A549 (cell line): ENCODE data around the gene TGFB3. TPM values are rescaled to one million over a fixed set of nuclear protein-coding genes. Genes with fewer than 3 reads are reported as not detected.

Source experiments
- ATAC-seq, 2 experiments: fragments of 200-7000 bp in 1 of 2; fragments of >200 bp in 1 of 2; cut with Nextera tagmentation in 1 of 2; cut with Tn5 transposase in 1 of 2; 3 replicates each; pipeline versions ENCODE4 v1.8.0 to v1.9.1; 2018 to 2020; ENCODE audit warnings: mild to moderate bottlenecking in 1 of 2, moderate library complexity in 1 of 2
- CTCF ChIA-PET: fragments of 300-600 bp; sonication (Branson Sonifier 250); formaldehyde crosslinking; extraction: SDS; loops from one replicate; lab custom pipeline; 2021; ENCODE audit warnings: antibody characterized with exemption, inconsistent platforms; lab: Yijun Ruan, JAX
- POLR2A ChIA-PET: fragments of 350-600 bp; formaldehyde crosslinking; extraction: SDS; loops from one replicate; lab custom pipeline; 2021; ENCODE audit warnings: antibody characterized with exemption, inconsistent platforms; lab: Yijun Ruan, JAX
- DNase-seq, 2 experiments: peaks; one replicate each; pipeline versions ENCODE4 v3.0.0 to v3.0.0-alpha.2; 2011 to 2016; ENCODE audit warnings: low read depth in 1 of 2, low spot score in 1 of 2
- FAIRE-seq: peaks from 2 replicates; lab custom pipeline; 2011; peaks lifted over from hg19 to GRCh38; lab: Jason Lieb, UNC
- H3K27ac ChIP-seq, 2 experiments: fragments of >200 bp; sonication (Bioruptor Twin); formaldehyde crosslinking; 3 replicates each; pipeline ENCODE4 v1.5.1; 2016 to 2017
- H3K4me1 ChIP-seq: fragments of >200 bp; sonication (Bioruptor Twin); formaldehyde crosslinking; 3 replicates; pipeline ENCODE4 v1.6.1; 2016
- H3K4me2 ChIP-seq: fragments of >200 bp; sonication (Bioruptor Twin); formaldehyde crosslinking; 3 replicates; pipeline ENCODE4 v1.6.1; 2016
- H3K4me3 ChIP-seq: fragments of >200 bp; sonication (Bioruptor Twin); formaldehyde crosslinking; 3 replicates; pipeline ENCODE4 v1.5.1; 2016
- H3K9me3 ChIP-seq: fragments of >200 bp; sonication (Bioruptor Twin); formaldehyde crosslinking; 3 replicates; pipeline ENCODE4 v1.6.1; 2016
- BHLHE40 ChIP-seq: IDR thresholded peaks from 2 replicates; pipeline ENCODE4 v1.6.1; 2012; ENCODE audit warnings: low read depth, low read length, inconsistent platforms
- CBX2 ChIP-seq: fragments of 200-600 bp; sonication (generic); IDR thresholded peaks from 2 replicates; pipeline ENCODE4 v1.6.1; 2016; ENCODE audit warnings: low read depth, mild to moderate bottlenecking, borderline replicate concordance
- CEBPB ChIP-seq, 2 experiments: fragments of >200 bp in 1 of 2; sonication (Bioruptor Twin) in 1 of 2; formaldehyde crosslinking in 1 of 2; IDR thresholded peaks; 2 replicates each; pipeline ENCODE4 v1.6.1; 2012 to 2016
- CHD4 ChIP-seq: fragments of 200-600 bp; sonication (generic); IDR thresholded peaks from 2 replicates; pipeline ENCODE4 v1.6.1; 2016; ENCODE audit warnings: antibody characterized with exemption, mild to moderate bottlenecking, borderline replicate concordance
- EHF ChIP-seq: fragments of 250-450 bp; sonication (Bioruptor Pico); IDR thresholded peaks from 2 replicates; pipeline ENCODE4 v1.5.0; 2020; ENCODE audit warnings: mild to moderate bottlenecking
- ESRRA ChIP-seq: fragments of 150-350 bp; IDR thresholded peaks from 2 replicates; pipeline ENCODE4 v1.6.1; 2014; ENCODE audit warnings: mild to moderate bottlenecking, low read length, borderline replicate concordance
- FOSB ChIP-seq: fragments of 250-450 bp; sonication (Bioruptor Pico); IDR thresholded peaks from 2 replicates; pipeline ENCODE4 v1.5.0; 2020; ENCODE audit warnings: mild to moderate bottlenecking, moderate library complexity
- FOXS1 ChIP-seq: fragments of 250-450 bp; sonication (Bioruptor Pico); IDR thresholded peaks from 2 replicates; pipeline ENCODE4 v1.5.0; 2020; ENCODE audit warnings: mild to moderate bottlenecking, moderate library complexity
- HDAC2 ChIP-seq: fragments of 200-600 bp; sonication (generic); IDR thresholded peaks from 2 replicates; pipeline ENCODE4 v1.6.1; 2016
- HOXB5 ChIP-seq: fragments of 250-450 bp; sonication (Bioruptor Pico); IDR thresholded peaks from 2 replicates; pipeline ENCODE4 v1.5.0; 2020; ENCODE audit warnings: mild to moderate bottlenecking, moderate library complexity
- KDM1A ChIP-seq: fragments of 200-600 bp; sonication (generic); IDR thresholded peaks from 2 replicates; pipeline ENCODE4 v1.6.1; 2016; ENCODE audit warnings: low read depth, mild to moderate bottlenecking
- KDM5A ChIP-seq: fragments of 200-600 bp; sonication (generic); IDR thresholded peaks from 2 replicates; pipeline ENCODE4 v1.6.1; 2016; ENCODE audit warnings: antibody characterized with exemption, mild to moderate bottlenecking
- MAZ ChIP-seq: fragments of 150-350 bp; IDR thresholded peaks from 2 replicates; pipeline ENCODE4 v1.6.1; 2014; ENCODE audit warnings: antibody characterized with exemption, low read depth, low read length, borderline replicate concordance
- NFE2L2 ChIP-seq: fragments of 150-350 bp; conservative IDR thresholded peaks from 2 replicates; pipeline ENCODE4 v1.6.1; 2014; ENCODE audit warnings: low read length
- RCOR1 ChIP-seq: fragments of 150-350 bp; IDR thresholded peaks from 2 replicates; pipeline ENCODE4 v1.6.1; 2014; ENCODE audit warnings: antibody characterized with exemption, low read length, low read depth
- RFX5 ChIP-seq: fragments of 450-650 bp; IDR thresholded peaks from 2 replicates; pipeline ENCODE4 v1.7.1; 2014; ENCODE audit warnings: antibody characterized with exemption, mild to moderate bottlenecking, moderate library complexity
- RNF2 ChIP-seq: fragments of 200-600 bp; sonication (generic); IDR thresholded peaks from 2 replicates; pipeline ENCODE4 v1.6.1; 2016; ENCODE audit warnings: low read depth, mild to moderate bottlenecking, antibody characterized with exemption, moderate library complexity, borderline replicate concordance
- TFCP2L1 ChIP-seq: fragments of 250-450 bp; sonication (Bioruptor Pico); IDR thresholded peaks from 2 replicates; pipeline ENCODE4 v1.5.0; 2021; ENCODE audit warnings: mild to moderate bottlenecking
- TP53 ChIP-seq: fragments of 250-450 bp; sonication (Bioruptor Pico); IDR thresholded peaks from 2 replicates; pipeline ENCODE4 v1.5.0; 2021; ENCODE audit warnings: mild to moderate bottlenecking, moderate library complexity
- ZC3H11A ChIP-seq: fragments of 450-650 bp; IDR thresholded peaks from 2 replicates; pipeline ENCODE4 v1.6.1; 2014; ENCODE audit warnings: antibody characterized with exemption, mild to moderate bottlenecking
- WGBS: methylation state at CpG from one replicate; pipeline ENCODE4 v1.1.6; 2017; ENCODE audit errors: missing lambda C conversion rate; 5-methylcytosine and 5-hydroxymethylcytosine counted together
- polyA plus RNA-seq, 4 experiments: library from polyadenylated mRNA; depleted of rRNA in 3 of 4; stranded (reverse); fragments of >200 nt; fragmentation: RNase III in 1 of 4; extraction: RNeasy Plus Mini Kit Qiagen cat#74134 plus additional on column Dnase treatment in 1 of 4; gene quantifications; 2 replicates in 3 of 4; 3 replicates in 1 of 4; pipeline ENCODE4 v1.2.3, GENCODE V29; 2011 to 2017
- TF ChIP-seq, protein P1 (sequence below): IDR thresholded peaks from 2 replicates; pipeline ENCODE4 v1.6.1; 2012
- TF ChIP-seq, protein P2 (sequence below): IDR thresholded peaks from 2 replicates; pipeline ENCODE4 v1.6.1; 2012; ENCODE audit warnings: low read depth, borderline replicate concordance
- TF ChIP-seq, protein P3 (sequence below): fragments of 200-600 bp; sonication (generic); IDR thresholded peaks from 2 replicates; pipeline ENCODE4 v1.6.1; 2016; ENCODE audit warnings: antibody characterized with exemption, mild to moderate bottlenecking, moderate library complexity
- TF ChIP-seq, protein P4 (sequence below): fragments of 450-650 bp; IDR thresholded peaks from 2 replicates; pipeline ENCODE4 v1.6.1; 2014; ENCODE audit warnings: antibody characterized with exemption

TGFB3 gene
- polyA plus RNA-seq, 2 of the 4 experiments (the other 2 are of a cell fraction), result 1.3 to 2.0 TPM

DNA sequence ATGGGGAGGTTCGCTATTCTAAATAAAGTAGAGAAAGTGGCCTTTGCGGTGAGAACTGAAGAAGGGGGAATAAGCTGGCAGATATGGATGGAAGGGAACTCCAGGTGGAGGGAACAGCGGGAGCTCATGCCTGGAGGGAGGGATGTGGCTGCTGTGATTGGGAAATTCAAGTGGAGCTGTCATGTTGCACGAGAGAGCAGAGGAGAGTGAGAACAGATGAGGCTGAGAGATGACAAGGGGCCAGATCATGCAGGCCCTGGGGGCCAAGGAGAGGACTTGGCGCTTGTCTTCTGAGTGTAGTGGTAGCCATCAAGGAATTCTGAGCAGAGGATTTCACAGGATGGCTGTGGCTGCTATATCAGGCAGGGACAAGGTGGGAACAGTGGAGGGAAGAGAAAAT is 35.0 kb downstream of the TGFB3 start:
- no peak overlapping the region for H3K4me2 ChIP-seq
- ChIA-PET CTCF (interaction anchor here (0.7 to 1.5 kb wide), 3 partner anchors 12 to 291 kb away, joined by 3 to 4 read pairs (median 4); no protein-coding TSS in a partner anchor), POLR2A (no interaction called here)
- FAIRE-seq, result no peak
- WGBS, result 94% methylated on average over 5 of the region's 5 CpGs
- H3K27ac ChIP-seq, result no peak overlapping the region
- no peak overlapping the region for H3K4me3 ChIP-seq
- TF ChIP-seq CBX2 (no peak), RCOR1 (no peak), MAZ (no peak), HOXB5 (CRISPR knock-in tag) (no peak), ZC3H11A (no peak), CEBPB (IDR thresholded peaks at IDR 0.05) (no peak), FOSB (CRISPR knock-in tag) (no peak), KDM5A (no peak), CHD4 (no peak), TP53 (CRISPR knock-in tag) (no peak), ESRRA (no peak), NFE2L2 (no peak), RFX5 (no peak), HDAC2 (no peak)
- TF ChIP-seq, protein P1, sequence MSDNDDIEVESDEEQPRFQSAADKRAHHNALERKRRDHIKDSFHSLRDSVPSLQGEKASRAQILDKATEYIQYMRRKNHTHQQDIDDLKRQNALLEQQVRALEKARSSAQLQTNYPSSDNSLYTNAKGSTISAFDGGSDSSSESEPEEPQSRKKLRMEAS, result no peak
- TF ChIP-seq, protein P2, sequence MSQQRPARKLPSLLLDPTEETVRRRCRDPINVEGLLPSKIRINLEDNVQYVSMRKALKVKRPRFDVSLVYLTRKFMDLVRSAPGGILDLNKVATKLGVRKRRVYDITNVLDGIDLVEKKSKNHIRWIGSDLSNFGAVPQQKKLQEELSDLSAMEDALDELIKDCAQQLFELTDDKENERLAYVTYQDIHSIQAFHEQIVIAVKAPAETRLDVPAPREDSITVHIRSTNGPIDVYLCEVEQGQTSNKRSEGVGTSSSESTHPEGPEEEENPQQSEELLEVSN, result no peak
- no peak for DNase-seq
- ATAC-seq, result no peak
- H3K9me3 ChIP-seq, result no peaks in the 10 kb centered on the region
- no peaks in the 10 kb centered on the region for H3K4me1 ChIP-seq

DNA sequence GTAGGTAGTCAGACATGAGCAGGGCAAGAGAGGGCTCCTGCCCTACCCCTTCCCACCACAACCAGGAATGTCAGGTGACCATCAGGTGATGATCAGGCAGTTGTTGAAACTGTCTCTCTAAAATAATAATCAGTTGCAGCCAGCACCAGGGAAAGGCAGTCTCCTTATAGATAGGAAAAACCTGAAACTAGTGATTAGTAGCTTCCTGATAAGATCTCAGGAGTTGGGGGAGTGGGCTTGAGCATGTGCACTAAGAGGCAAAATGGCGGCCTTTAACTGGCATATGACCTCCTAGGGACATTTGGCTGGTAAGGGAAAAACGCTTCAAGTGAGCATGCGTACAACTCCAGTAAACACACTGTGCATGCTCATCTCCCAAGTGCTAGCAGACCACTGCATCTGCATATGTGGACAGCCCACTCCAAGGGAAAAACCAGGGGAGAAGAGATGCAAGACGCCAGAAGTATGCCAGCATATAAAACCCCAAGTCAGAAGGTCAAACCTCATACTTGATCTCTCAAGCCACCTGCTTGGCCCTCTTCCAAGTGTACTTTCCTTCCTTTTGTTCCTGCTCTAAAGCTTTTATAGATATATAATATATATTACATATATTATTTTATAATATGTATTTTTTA is 37.1 kb downstream of the TGFB3 start:
- POLR2A ChIA-PET, result no interaction called here
- H3K4me2 ChIP-seq, result no peak overlapping the region
- WGBS, result 94% methylated on average over 4 of the region's 4 CpGs
- DNase-seq, result no peak
- TF ChIP-seq EHF (CRISPR knock-in tag) (no peak), KDM1A (no peak), RCOR1 (no peak), TP53 (CRISPR knock-in tag) (no peak), BHLHE40 (no peak), TFCP2L1 (CRISPR knock-in tag) (no peak), FOXS1 (CRISPR knock-in tag) (no peak), RNF2 (no peak), MAZ (no peak)
- TF ChIP-seq, protein P3, sequence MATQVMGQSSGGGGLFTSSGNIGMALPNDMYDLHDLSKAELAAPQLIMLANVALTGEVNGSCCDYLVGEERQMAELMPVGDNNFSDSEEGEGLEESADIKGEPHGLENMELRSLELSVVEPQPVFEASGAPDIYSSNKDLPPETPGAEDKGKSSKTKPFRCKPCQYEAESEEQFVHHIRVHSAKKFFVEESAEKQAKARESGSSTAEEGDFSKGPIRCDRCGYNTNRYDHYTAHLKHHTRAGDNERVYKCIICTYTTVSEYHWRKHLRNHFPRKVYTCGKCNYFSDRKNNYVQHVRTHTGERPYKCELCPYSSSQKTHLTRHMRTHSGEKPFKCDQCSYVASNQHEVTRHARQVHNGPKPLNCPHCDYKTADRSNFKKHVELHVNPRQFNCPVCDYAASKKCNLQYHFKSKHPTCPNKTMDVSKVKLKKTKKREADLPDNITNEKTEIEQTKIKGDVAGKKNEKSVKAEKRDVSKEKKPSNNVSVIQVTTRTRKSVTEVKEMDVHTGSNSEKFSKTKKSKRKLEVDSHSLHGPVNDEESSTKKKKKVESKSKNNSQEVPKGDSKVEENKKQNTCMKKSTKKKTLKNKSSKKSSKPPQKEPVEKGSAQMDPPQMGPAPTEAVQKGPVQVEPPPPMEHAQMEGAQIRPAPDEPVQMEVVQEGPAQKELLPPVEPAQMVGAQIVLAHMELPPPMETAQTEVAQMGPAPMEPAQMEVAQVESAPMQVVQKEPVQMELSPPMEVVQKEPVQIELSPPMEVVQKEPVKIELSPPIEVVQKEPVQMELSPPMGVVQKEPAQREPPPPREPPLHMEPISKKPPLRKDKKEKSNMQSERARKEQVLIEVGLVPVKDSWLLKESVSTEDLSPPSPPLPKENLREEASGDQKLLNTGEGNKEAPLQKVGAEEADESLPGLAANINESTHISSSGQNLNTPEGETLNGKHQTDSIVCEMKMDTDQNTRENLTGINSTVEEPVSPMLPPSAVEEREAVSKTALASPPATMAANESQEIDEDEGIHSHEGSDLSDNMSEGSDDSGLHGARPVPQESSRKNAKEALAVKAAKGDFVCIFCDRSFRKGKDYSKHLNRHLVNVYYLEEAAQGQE, result no peak
- TF ChIP-seq, protein P1, result no peak
- TF ChIP-seq, protein P4, sequence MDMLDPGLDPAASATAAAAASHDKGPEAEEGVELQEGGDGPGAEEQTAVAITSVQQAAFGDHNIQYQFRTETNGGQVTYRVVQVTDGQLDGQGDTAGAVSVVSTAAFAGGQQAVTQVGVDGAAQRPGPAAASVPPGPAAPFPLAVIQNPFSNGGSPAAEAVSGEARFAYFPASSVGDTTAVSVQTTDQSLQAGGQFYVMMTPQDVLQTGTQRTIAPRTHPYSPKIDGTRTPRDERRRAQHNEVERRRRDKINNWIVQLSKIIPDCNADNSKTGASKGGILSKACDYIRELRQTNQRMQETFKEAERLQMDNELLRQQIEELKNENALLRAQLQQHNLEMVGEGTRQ, result no peak
- FAIRE-seq, result no peak
- no peaks in the 10 kb centered on the region for H3K9me3 ChIP-seq
- H3K4me3 ChIP-seq, result no peak overlapping the region
- no peak overlapping the region for H3K27ac ChIP-seq
- CTCF ChIA-PET, result interaction anchor here (0.9 kb wide), 2 partner anchors 35 to 38 kb away, joined by 3 to 4 read pairs; no protein-coding TSS in a partner anchor
- ATAC-seq, result no peak
- H3K4me1 ChIP-seq, result no peaks in the 10 kb centered on the region
